Measurements from ENCODE around the gene SLC4A11.
"Not testable (repeated sequence)": the region's sequence is repeated elsewhere in the genome, so short reads cannot be mapped to it uniquely, and the experiment has no call there.

SLC4A11 gene

DNA sequence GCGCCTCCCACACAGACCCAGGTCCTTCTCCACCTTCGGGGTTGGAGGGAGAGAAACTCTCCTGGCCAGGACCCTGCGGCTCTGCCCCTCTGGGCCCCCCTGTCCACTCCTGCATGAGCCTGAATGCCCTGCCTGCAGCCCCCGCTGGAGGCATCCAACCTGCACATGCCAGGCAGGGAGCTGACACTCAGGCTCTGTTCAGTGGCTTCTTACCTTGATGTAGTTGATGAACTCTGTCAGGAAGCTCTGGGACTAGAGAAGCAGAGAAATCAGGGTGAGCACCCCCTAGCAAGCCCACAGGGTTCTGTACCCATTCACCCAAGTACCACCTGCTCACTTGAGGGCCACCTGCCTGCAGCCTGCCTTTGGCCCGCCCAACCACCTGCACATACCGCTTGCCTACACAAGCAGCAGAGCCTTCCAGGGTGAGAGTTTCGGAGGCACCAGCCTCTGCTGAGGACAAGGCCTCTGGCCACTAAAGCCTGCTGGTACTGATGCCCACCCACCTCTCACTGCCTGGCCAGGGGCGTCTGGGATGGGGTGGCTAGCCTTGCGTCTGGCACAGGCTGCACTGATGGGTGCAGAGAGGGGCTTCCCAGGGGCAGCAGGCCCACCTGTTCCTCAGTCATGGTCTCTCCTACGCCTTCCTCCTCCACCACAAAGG is 44.2 kb downstream of the SLC4A11 start:
- DNase-seq (ENCODE audit: insufficient read length, low spot score): no peak
- FAIRE-seq: no peak
- TF ChIP-seq POU2F2 (IDR thresholded peaks at IDR 0.05; ENCODE audit: low read depth, low read length) (no peak), POLR2AphosphoS5 (IDR thresholded peaks at IDR 0.05; ENCODE audit: low read depth, low read length) (no peak), SPI1 (IDR thresholded peaks at IDR 0.05; ENCODE audit: low read depth, low read length) (no peak), TAF1 (IDR thresholded peaks at IDR 0.05; ENCODE audit: low read depth, low read length) (no peak), POLR2A (IDR thresholded peaks at IDR 0.05; ENCODE audit: low read depth, low read length) (no peak), PAX5 (IDR thresholded peaks at IDR 0.05; ENCODE audit: insufficient read depth, low read length, severe bottlenecking) (no peak)

DNA sequence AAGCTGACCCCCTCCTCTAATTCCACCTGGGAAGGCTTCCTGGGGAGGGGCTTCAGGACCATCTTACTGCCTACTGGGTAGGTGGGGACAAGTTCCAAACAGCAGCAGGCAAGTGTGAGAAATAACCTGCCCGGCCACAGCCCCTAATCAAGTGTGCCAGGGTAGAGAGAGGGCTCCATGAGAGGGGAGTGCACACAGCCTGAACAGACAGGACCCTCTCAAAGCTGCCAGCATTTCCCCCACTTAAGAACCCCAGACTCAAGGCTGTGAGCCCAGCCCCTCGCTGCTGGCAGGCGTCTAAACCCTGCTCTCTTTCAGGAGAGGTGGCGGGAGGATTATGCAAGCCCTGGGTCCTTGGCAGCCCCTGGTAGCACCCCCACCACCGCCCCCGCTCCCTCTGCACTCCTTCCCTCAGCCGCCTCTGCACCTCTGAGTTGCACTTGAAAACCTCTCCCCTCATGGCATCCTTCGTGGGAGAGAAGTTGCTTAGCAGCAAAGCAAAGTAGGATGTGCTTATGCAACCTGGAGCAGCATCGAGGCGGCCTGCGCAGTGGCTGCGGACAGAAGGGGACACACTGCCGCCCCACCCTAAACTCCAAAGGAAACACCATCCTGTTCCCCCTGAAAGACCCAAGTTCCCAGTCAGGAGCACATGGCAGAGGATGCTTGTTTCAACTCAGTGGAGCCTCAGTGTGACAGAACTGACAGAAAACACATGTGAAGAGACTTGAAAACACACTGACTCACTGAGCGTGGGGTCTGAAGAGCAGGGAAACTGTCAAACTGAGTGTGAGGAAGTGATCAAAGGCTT is 45.0 kb downstream of the SLC4A11 start:
- TF ChIP-seq TAF1 (IDR thresholded peaks at IDR 0.05; ENCODE audit: low read depth, low read length) (no peak), POU2F2 (IDR thresholded peaks at IDR 0.05; ENCODE audit: low read depth, low read length) (no peak), POLR2A (IDR thresholded peaks at IDR 0.05; ENCODE audit: low read depth, low read length) (no peak), PAX5 (IDR thresholded peaks at IDR 0.05; ENCODE audit: insufficient read depth, low read length, severe bottlenecking) (no peak), POLR2AphosphoS5 (IDR thresholded peaks at IDR 0.05; ENCODE audit: low read depth, low read length) (no peak), SPI1 (IDR thresholded peaks at IDR 0.05; ENCODE audit: low read depth, low read length) (no peak)
- FAIRE-seq (no peak), DNase-seq (ENCODE audit: insufficient read length, low spot score) (no peak)

DNA sequence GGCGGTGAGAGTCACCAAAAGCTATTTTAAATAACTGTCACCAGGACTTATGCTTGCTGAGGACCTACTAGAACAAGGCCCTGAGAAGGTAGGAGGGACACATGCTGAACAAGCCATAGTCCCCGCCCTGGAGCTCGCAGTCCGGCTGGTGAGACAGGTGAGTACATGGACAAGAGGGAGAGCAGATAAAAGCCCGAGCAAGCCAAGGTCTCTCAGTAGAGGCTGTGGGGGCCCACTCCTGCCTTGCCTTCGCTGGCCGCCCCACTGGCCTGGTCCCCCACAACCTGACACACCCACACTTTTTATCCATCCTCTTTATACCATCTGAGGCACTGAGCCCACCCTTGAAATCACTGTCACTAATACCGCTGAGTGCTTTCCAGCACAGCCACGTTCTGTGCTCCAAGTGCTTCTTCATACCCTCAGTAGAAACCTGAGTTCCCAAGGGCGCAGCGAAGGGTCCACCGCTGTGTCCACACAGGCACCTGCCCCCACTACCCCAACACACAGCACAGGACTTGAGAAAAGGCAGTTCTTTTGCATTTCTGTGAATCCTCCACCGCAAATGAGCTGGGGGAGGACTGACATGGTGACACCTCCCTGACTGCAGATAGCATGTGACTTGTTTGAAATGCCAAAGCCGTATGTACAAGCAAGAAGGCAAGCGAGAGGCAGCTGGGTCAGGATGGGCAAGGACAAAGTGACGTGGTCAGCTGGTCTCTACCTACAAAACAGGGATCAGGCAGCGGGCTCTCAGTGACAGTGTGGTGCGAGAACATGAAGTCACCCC is 46.6 kb downstream of the SLC4A11 start:
- no peak for FAIRE-seq
- no peak for TF ChIP-seq TAF1 (IDR thresholded peaks at IDR 0.05; ENCODE audit: low read depth, low read length)
- TF ChIP-seq PAX5 (IDR thresholded peaks at IDR 0.05; ENCODE audit: insufficient read depth, low read length, severe bottlenecking): no peak
- no peak for TF ChIP-seq POU2F2 (IDR thresholded peaks at IDR 0.05; ENCODE audit: low read depth, low read length)
- TF ChIP-seq SPI1 (IDR thresholded peaks at IDR 0.05; ENCODE audit: low read depth, low read length): no peak
- no peak for TF ChIP-seq POLR2A (IDR thresholded peaks at IDR 0.05; ENCODE audit: low read depth, low read length)
- TF ChIP-seq POLR2AphosphoS5 (IDR thresholded peaks at IDR 0.05; ENCODE audit: low read depth, low read length): no peak
- DNase-seq (ENCODE audit: insufficient read length, low spot score): no peak

DNA sequence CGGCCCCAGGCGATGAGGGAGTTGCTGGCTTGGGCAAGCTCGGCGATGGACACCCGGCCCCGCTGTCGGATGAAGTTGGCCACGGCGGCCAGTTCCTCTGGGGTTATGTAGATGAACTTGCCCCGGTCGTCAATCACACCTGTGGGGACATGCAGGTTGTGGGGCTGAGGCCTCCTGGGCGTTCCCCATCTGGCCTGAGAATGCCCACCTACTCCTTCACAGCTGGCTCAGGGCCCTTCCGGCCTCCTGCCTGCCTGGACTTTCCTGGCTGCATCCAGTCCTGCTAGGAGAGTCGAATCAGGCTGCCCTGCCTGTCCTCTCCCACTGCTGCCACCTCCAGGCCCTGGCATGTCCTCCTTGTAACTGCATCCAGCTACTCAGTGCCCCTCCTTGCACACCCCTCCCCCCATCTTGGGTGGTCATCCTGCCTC is 48.3 kb downstream of the SLC4A11 start:
- TF ChIP-seq POU2F2 (IDR thresholded peaks at IDR 0.05; ENCODE audit: low read depth, low read length) (no peak), POLR2AphosphoS5 (IDR thresholded peaks at IDR 0.05; ENCODE audit: low read depth, low read length) (no peak; the same call in 1 of the 2 replicates), TAF1 (IDR thresholded peaks at IDR 0.05; ENCODE audit: low read depth, low read length) (no peak), POLR2A (IDR thresholded peaks at IDR 0.05; ENCODE audit: low read depth, low read length) (no peak), SPI1 (IDR thresholded peaks at IDR 0.05; ENCODE audit: low read depth, low read length) (no peak), PAX5 (IDR thresholded peaks at IDR 0.05; ENCODE audit: insufficient read depth, low read length, severe bottlenecking) (no peak)
- FAIRE-seq (no peak), DNase-seq (ENCODE audit: insufficient read length, low spot score) (no peak)

DNA sequence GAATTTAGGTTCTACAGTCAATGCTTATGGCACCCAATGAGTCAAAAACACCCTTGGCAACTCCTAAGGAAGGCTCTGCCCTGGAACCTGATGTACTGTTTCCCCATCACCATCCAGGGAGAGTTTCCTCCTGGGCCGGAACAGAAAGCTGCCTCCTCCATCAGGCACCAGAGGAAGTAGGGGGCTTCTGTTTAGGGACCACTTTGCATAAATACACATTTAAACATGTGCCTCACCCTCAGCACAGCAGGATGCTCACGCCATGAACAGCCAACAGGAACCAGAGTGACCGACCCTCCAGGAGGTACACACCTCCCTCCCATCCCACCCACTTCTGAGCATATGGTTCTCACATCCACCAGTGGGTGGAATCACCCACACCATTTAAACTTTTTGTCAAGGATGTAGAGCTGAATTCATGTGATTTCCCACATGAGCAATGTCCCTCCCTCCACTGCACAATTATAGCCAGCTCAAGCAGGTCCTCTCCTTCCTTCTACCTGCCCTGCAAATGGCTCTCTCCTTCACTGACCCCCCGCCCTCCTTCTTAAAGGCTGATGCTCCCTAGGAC is 49.3 kb downstream of the SLC4A11 start:
- TF ChIP-seq POU2F2 (IDR thresholded peaks at IDR 0.05; ENCODE audit: low read depth, low read length): no peak
- no peak for TF ChIP-seq SPI1 (IDR thresholded peaks at IDR 0.05; ENCODE audit: low read depth, low read length)
- no peak for TF ChIP-seq POLR2AphosphoS5 (IDR thresholded peaks at IDR 0.05; ENCODE audit: low read depth, low read length)
- no peak for TF ChIP-seq POLR2A (IDR thresholded peaks at IDR 0.05; ENCODE audit: low read depth, low read length)
- TF ChIP-seq TAF1 (IDR thresholded peaks at IDR 0.05; ENCODE audit: low read depth, low read length): no peak
- no peak for TF ChIP-seq PAX5 (IDR thresholded peaks at IDR 0.05; ENCODE audit: insufficient read depth, low read length, severe bottlenecking)
- DNase-seq (ENCODE audit: insufficient read length, low spot score) (no peak), FAIRE-seq (no peak)

DNA sequence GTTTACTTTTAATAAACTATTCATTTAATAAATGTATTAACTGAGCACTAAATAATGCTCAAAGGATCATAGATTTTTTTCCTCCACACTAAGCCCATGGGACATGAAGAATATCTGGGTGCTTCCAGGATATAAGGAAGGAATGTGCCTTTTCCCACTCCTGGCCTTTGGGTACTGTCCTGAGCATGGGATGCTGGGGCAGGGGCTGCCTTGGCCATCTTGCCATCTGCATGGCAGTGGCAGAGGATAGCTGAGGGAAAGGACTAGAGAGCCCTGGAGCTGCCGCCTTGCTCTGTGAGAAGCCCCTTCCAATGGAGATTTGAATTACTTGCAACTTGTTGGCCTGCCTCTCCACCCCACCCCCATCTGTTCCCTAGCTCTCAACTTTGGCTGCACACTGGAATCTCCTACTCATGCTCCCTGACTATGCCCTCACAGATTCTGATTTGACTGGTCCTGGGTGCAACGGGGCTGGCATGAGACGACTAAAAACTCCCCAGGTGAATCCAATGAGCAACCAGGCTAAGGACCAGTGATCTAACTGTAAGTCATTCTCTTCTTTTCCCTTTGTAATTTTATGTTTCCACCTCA is 50.1 kb downstream of the SLC4A11 start:
- DNase-seq (ENCODE audit: insufficient read length, low spot score) (no peak), FAIRE-seq (no peak)
- TF ChIP-seq POLR2A (IDR thresholded peaks at IDR 0.05; ENCODE audit: low read depth, low read length): no peak

DNA sequence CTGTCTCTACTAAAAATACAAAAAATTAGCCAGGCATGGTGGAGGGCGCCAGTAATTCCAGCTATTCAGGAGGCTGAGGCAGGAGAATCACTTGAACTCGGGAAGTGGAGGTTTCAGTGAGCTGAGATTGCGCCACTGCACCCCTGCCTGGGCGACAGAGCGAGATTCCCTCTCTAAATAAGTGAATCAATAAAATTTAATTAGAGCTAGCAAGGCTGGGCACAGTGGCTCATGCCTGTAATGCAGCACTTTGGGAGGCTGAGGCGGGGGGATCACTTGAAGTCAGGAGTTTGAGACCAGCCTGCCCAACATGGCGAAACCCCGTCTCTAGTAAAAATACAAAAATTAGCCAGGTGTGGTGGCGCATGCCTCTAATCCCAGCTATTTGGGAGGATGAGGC is 51.1 kb downstream of the SLC4A11 start:
- FAIRE-seq; DNase-seq (ENCODE audit: insufficient read length, low spot score): not testable (repeated sequence)

DNA sequence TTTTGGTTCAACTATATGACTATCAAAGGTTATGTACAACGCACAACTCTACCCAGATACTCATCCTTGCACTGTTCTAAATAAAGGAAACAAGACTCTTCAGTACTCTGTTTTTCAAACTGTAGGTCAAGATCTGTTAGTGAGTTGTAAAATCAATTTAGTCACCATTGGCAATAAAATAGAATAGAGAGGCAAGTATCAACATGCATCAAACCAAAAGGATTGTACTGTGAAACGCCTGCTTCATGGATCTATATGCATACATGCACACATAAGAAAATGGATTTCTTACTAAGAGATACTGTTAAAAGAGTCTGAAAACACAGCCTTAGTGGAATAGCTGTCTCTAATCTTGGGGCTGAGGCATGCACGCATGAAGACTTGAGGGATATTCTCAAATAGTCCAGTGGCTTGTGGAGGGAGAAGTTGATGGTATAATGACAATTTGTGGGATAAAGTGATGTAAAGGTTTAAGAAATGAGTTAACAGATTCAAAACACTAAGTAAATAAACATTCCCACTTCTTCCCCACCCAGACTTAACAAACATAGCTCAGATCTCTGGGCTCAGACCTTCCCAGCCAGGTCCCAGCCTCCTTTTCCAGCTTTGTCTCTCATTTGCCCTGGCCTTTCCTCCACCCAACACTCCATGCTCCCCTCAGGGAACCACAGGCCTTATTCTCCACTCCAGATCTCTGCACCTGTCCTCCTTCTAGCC is 54.9 kb downstream of the SLC4A11 start:
- FAIRE-seq: no peak
- TF ChIP-seq TAF1 (IDR thresholded peaks at IDR 0.05; ENCODE audit: low read depth, low read length) (no peak), POLR2A (IDR thresholded peaks at IDR 0.05; ENCODE audit: low read depth, low read length) (no peak), PAX5 (IDR thresholded peaks at IDR 0.05; ENCODE audit: insufficient read depth, low read length, severe bottlenecking) (no peak), POU2F2 (IDR thresholded peaks at IDR 0.05; ENCODE audit: low read depth, low read length) (no peak), POLR2AphosphoS5 (IDR thresholded peaks at IDR 0.05; ENCODE audit: low read depth, low read length) (no peak), SPI1 (IDR thresholded peaks at IDR 0.05; ENCODE audit: low read depth, low read length) (no peak)
- DNase-seq (ENCODE audit: insufficient read length, low spot score): no peak

DNA sequence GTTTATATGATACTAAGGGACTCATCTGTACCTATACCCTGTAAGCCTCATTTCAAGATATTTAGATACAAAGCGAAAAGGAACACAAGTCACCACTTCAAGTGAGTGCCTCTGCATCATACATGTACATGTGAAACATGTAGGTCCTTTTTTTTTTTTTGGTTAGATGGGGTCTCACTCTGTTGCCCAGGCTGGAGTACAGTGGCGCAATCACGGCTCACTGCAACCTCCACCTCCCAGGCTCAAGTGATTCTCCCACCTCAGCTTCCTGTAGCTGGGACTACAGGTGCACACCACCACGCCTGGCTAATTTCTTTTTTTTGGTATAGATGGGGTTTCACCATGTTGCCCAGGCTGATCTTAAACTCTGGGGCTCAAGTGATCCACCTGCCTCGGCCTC is 56.6 kb downstream of the SLC4A11 start:
- not testable (repeated sequence) for DNase-seq (ENCODE audit: insufficient read length, low spot score); FAIRE-seq
